AG04449 (cell line): ENCODE data around the gene SLC38A3.

Experiments
- CTCF ChIA-PET: fragments of 350-600 bp; formaldehyde crosslinking; extraction: SDS; loops from one replicate; lab custom pipeline; 2021; ENCODE audit warnings: antibody characterized with exemption; lab: Yijun Ruan, JAX
- POLR2A ChIA-PET: fragments of 400-600, 350-600 bp; formaldehyde crosslinking; extraction: SDS; loops from one replicate; lab custom pipeline; 2020; ENCODE audit warnings: antibody characterized with exemption, inconsistent platforms; lab: Yijun Ruan, JAX
- DNase-seq: peaks from one replicate; pipeline ENCODE4 v3.0.0-alpha.2; 2010; ENCODE audit warnings: low read depth, low spot score
- H3K4me3 ChIP-seq: 2 replicates; pipeline ENCODE4 v1.5.1; 2011; ENCODE audit warnings: low read depth, mild to moderate bottlenecking, control low read depth, low read length
- TF ChIP-seq, protein P1 (sequence below): IDR thresholded peaks from one replicate; pipeline ENCODE4 v1.5.1; 2011; ENCODE audit warnings: mild to moderate bottlenecking, moderate library complexity, low read length, control low read depth, inconsistent platforms; ENCODE audit not compliant: insufficient read depth; ENCODE audit errors: missing control alignments

Gene SLC38A3

DNA sequence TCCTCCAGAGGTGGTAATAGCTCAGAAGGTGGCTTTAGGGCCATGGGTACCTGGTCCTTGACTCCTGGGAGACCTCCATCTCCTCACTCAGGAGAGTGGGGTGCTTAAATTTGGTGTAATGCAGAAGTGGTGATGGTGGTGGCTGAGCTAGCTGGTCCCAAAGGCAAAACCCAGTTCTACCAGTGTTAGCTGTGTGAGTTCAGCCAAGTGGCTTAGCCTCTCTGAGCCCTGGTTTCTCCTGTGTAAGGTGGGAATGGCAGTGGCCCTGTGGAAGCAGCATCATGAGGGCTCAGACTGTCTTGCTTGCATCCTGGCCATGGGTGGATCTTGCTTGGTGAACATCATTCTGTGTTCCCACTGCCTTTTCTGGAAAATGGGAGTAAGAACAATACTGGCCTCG lies 40.6 kb upstream of the SLC38A3 start:
- DNase-seq: no peak
- POLR2A ChIA-PET: interaction anchor here (1.0 to 1.6 kb wide), 3 partner anchors 9 to 362 kb away, joined by 3 to 6 read pairs (median 4); partner anchors contain the start of gene INKA1
- CTCF ChIA-PET: interaction anchor here (1.0 to 25.9 kb wide), 5 partner anchors 8 to 44 kb away, joined by 3 to 283 read pairs (median 6); partner anchors contain the start of gene GNAT1
- TF ChIP-seq, protein P1, sequence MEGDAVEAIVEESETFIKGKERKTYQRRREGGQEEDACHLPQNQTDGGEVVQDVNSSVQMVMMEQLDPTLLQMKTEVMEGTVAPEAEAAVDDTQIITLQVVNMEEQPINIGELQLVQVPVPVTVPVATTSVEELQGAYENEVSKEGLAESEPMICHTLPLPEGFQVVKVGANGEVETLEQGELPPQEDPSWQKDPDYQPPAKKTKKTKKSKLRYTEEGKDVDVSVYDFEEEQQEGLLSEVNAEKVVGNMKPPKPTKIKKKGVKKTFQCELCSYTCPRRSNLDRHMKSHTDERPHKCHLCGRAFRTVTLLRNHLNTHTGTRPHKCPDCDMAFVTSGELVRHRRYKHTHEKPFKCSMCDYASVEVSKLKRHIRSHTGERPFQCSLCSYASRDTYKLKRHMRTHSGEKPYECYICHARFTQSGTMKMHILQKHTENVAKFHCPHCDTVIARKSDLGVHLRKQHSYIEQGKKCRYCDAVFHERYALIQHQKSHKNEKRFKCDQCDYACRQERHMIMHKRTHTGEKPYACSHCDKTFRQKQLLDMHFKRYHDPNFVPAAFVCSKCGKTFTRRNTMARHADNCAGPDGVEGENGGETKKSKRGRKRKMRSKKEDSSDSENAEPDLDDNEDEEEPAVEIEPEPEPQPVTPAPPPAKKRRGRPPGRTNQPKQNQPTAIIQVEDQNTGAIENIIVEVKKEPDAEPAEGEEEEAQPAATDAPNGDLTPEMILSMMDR: no peak
- H3K4me3 ChIP-seq: no peak overlapping the region

DNA sequence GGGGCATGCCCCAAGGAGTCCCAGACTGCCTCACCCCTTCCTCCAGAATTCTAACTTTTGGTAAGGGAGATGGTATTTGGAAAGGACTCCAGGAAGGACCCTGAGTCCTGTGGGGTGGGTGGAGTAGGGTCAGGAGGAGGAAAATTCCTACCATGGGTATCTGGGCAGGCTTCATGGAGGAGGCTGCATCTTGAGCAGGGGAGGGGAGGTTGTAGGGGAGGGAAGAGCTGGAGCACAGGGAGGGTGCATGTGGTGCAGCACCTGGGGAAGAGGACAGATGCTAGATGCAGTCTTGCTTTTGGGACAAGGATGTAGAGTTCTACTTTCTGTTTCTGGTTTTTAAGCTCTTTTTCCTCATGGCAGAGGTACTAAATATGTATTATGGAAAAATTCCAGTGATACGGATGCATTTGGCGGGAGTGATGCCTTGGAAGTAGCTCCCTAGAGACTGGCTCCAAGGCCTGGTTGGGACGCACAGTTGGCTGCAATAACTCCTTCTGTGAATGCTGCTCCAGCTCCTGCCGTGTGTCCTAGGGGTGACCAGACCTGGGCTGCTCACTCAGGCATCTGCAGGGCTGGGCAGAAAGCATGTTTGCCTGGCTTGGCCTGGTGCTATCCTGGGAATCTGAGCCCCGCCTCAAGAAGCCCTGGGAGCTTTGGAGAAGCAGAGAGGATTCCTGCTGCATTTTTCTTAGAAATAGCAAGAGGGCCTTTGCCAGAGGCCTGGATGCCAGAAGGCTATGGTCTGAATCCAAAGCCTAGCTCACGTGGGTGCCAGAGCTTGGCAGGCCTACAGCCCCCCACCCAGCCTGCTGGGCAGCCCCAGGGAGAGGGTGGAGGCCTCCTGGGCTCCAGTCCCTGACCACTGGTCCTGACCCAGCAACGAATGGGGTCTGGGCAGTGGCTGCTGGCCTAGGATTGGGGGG lies 39.8 kb upstream of the SLC38A3 start:
- H3K4me3 ChIP-seq: no peak overlapping the region
- DNase-seq: peak; percentile 40
- CTCF ChIA-PET: interaction anchor here (0.8 to 25.9 kb wide), 7 partner anchors 9 to 94 kb away, joined by 3 to 283 read pairs (median 4); partner anchors contain the start of gene GNAT1
- POLR2A ChIA-PET: interaction anchor here (1.0 to 1.6 kb wide), 2 partner anchors 9 to 43 kb away, joined by 3 to 6 read pairs; no protein-coding TSS in a partner anchor
- TF ChIP-seq, protein P1: no peak

DNA sequence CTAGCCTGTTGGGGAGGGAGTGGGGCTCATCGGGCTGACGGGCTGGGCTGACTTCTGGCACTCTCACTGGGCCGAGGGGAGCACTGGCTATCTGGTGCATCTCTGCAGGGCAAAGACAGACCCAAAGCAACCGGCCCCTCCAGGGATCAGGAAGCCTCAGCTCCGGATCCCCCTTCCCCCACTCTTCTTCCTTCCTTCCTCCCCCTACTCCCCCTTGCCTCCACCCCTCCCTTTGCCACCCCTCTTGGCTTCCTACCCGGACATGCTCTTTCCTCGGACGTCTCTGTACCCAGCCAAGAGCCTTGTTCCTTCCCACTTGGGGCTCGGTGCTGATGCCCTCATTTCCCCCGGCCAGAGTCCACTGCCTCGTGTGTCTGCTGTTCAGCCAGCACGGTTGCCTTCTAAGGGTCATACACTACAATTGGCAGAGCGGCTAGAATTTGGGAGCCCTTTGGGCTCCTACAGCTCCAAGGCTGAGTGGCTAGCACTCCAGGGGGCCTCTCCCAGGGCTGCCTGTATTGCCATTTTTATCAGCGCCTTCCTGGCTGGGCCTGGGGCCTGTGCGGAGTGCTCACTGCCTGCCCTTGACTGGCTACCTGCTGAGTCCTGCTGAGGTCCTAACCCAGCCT lies 39.0 kb upstream of the SLC38A3 start:
- H3K4me3 ChIP-seq: no peak overlapping the region
- DNase-seq: no peak
- TF ChIP-seq, protein P1: no peak
- ChIA-PET POLR2A (interaction anchor here (1.0 kb wide), 1 partner anchor 44 kb away, joined by 3 read pairs; no protein-coding TSS in a partner anchor), CTCF (interaction anchor here (0.8 to 25.9 kb wide), 6 partner anchors 10 to 93 kb away, joined by 3 to 283 read pairs (median 4); partner anchors contain the start of gene GNAT1)

DNA sequence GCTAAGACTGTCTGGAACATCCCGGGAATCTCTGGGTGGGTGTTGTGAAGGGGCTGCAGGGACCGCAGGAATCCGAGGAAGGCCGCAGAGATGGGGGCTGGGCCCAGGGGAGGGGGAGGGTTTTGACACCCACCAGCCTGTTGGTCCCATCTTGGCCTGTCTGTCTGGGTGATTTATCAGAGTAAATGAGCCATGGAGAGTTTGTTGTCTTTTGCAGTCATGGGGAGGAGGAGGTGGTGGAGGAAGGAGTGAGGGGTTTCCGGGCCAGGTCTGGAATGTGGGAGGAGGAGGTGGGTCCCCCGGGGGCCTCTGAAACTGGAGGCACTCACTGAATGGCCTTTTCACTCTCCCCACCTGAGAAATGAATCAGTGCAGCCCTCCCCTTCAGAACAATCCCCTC lies 38.5 kb upstream of the SLC38A3 start:
- TF ChIP-seq, protein P1: no peak
- no peak overlapping the region for H3K4me3 ChIP-seq
- CTCF ChIA-PET: interaction anchor here (25.9 kb wide), 1 partner anchor 22 kb away, joined by 283 read pairs; the partner anchor contains the start of gene GNAT1
- POLR2A ChIA-PET: no interaction called here
- no peak for DNase-seq

DNA sequence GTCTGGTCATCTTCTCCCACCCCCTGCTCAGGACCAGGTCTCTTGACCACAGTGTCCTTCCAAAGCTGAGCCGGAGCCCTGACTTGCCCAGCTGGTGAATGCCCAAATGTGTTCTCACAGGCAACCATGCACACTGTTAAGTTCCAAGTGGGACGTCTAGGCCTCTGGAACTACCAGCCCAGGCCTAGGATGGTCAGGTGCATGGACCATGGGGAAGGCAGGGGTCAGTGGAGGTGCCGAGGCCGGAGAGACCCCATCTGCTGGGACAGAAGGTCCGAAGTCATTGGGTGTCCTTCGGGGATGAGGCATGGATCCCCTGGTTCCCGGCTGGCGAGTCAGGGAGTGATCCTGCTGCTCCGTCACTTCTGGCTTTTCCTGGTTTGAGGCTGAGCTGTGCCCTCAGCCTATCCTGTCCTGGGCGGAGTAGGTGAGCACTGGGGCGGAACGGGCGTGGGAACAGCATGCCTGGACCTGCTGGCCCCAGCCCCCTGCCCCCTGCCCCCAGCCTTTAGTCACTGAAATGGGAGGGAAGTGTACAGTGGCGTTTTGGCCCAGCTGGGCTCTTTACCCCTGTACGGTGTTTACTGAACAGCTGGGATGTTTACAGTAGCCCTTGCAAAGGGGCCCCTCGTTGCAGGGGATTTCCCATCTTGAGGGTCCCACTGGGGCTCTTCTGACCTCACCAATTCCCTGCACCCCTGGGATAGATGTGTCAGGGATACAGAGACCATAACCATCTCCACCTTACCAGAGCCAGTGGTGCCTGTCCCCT lies 37.8 kb upstream of the SLC38A3 start:
- ChIA-PET CTCF (interaction anchor here (25.9 kb wide), 1 partner anchor 22 kb away, joined by 283 read pairs; the partner anchor contains the start of gene GNAT1), POLR2A (no interaction called here)
- H3K4me3 ChIP-seq: no peak overlapping the region
- TF ChIP-seq, protein P1: no peak
- DNase-seq: no peak
